Lung (tissue), 16 donors: Measurements from ENCODE around the gene CCDC201. TPM values are rescaled to one million over a fixed set of nuclear protein-coding genes. Genes with fewer than 3 reads are reported as not detected.
A peak's percentile ranks its signal among the peaks of the same experiment; 100 is the strongest.

Experiments
- ATAC-seq: fragments of 200-7000 bp; cut with Tn5 transposase; one replicate; pipeline ENCODE4 v1.9.1; 2020; ENCODE audit warnings: moderate number of reproducible peaks; ENCODE audit not compliant: insufficient read depth, low FRiP score
- DNase-seq, 3 donors: peaks; one replicate each; pipeline ENCODE4 v3.0.0-alpha.2; 2013 to 2017
- H3K27ac ChIP-seq, 2 donors: one replicate each; pipeline ENCODE4 v1.5.1; 2013; ENCODE audit warnings: mild to moderate bottlenecking in 2 of 2, moderate library complexity in 2 of 2, control low read depth in 1 of 2, inconsistent platforms in 1 of 2, low read depth in 1 of 2, low read length in 1 of 2
- H3K27me3 ChIP-seq, 3 donors: one replicate each; pipeline ENCODE4 v1.5.1; 2013; ENCODE audit warnings: low read length in 2 of 3; ENCODE audit not compliant: control insufficient read depth in 3 of 3, insufficient read depth in 3 of 3
- H3K36me3 ChIP-seq, 4 donors: one replicate each; pipeline ENCODE4 v1.5.1; 2013; ENCODE audit warnings: low read length in 4 of 4, mild to moderate bottlenecking in 1 of 4, moderate library complexity in 1 of 4; ENCODE audit not compliant: control insufficient read depth in 4 of 4, insufficient read depth in 4 of 4
- H3K4me1 ChIP-seq, 5 donors: one replicate each; pipeline ENCODE4 v1.5.1; 2013; ENCODE audit warnings: low read length in 5 of 5, mild to moderate bottlenecking in 2 of 5, moderate library complexity in 1 of 5; ENCODE audit not compliant: control insufficient read depth in 5 of 5, insufficient read depth in 5 of 5
- H3K4me3 ChIP-seq: one replicate; pipeline ENCODE4 v1.5.1; 2013; ENCODE audit warnings: mild to moderate bottlenecking, control low read depth, moderate library complexity
- H3K9ac ChIP-seq, 2 donors: one replicate each; pipeline ENCODE4 v1.5.1; 2013; ENCODE audit warnings: low read length in 2 of 2, control low read depth in 1 of 2; ENCODE audit not compliant: insufficient read depth in 1 of 2
- H3K9me3 ChIP-seq, 4 donors: one replicate each; pipeline ENCODE4 v1.5.1; 2013; ENCODE audit warnings: low read length in 3 of 4, mild to moderate bottlenecking in 1 of 4, moderate library complexity in 1 of 4; ENCODE audit not compliant: control insufficient read depth in 4 of 4, insufficient read depth in 3 of 4
- WGBS, 2 donors: extraction: QIAGEN DNeasy Blood & Tissue Kit; methylation state at CpG; one replicate each; pipeline ENCODE4 v1.1.7; 2013; 5-methylcytosine and 5-hydroxymethylcytosine counted together
- long read RNA-seq, 5 donors: transcript quantifications; one replicate each; lab custom pipeline, GENCODE V29; 2026
- polyA plus RNA-seq, 2 donors: library from polyadenylated mRNA; stranded (reverse); fragments of 200-250 nt; gene quantifications; one replicate each; pipeline ENCODE4 v1.2.1, GENCODE V29; 2013
- total RNA-seq, 2 donors: library from RNA; depleted of rRNA in 1 of 2; stranded (reverse); fragments of >200 nt in 1 of 2; gene quantifications; one replicate each; pipeline ENCODE4 v1.2.1, GENCODE V29; 2014 to 2021
- TF ChIP-seq, protein P1 (sequence below): IDR thresholded peaks from 2 replicates; pipeline ENCODE4 v1.5.1; 2012; ENCODE audit warnings: mild to moderate bottlenecking; ENCODE audit errors: control extremely low read depth, extremely low read depth
- donor health status: control.
- donor health status: control.
- donor health status: Bipolar disorder and iron deficiency.
- donor health status: healthy.
- donor health status: DM: yes; HTN: yes; CAD: no.

Gene CCDC201, protein sequence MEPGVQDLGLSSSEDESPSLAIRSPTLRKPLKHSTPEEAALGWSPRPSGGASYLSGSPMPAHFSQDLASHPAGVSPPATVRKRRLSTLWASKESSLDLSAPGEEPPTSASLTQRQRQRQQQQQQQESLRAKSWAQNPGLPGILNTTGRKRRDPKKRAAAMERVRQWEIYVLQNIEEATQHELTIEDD
- total RNA-seq = not detected
- polyA plus RNA-seq = not detected
- long read RNA-seq, donor 1 = 0 reads
- long read RNA-seq, donor 2 = 0 reads
- long read RNA-seq, donor 3 = 0 reads
- long read RNA-seq, donor 4 = 0 reads
- long read RNA-seq, donor 5 = 0 reads

DNA sequence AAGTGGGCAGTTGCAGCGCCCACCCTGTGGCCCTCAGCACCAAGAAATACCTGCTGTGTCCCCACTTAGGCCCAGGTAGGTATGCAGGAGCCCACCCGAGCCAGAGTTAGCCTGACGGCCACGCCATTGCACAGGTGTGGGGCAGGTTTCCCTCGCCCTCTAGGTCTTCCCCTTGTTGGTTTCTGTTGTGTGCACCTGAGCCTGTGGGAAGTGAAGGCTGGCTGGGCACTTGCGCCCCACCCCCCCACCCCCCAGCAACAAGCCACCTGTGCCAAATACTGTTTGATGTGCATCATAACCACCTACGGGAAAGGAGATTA, at the start of gene CCDC201:
Gene CCDC201 (minus strand): TSS at position 48 of the 320 bp plus-strand sequence. CDS start 75 bp downstream, outside the sequence.
- no peak for ATAC-seq
- Histone ChIP-seq H3K9me3 (peaks cover 0 to 6% (median 0%) of the 10 kb centered on the region in 4 donors), H3K4me1 (no peaks in the 10 kb centered on the region), H3K9ac (no peak within 1 kb of the TSS), H3K36me3 (no peaks in the 10 kb centered on the region), H3K27ac (no peak within 1 kb of the TSS), H3K27me3 (no peaks in the 10 kb centered on the region), H3K4me3 (no peak within 1 kb of the TSS)
- TF ChIP-seq, protein P1, sequence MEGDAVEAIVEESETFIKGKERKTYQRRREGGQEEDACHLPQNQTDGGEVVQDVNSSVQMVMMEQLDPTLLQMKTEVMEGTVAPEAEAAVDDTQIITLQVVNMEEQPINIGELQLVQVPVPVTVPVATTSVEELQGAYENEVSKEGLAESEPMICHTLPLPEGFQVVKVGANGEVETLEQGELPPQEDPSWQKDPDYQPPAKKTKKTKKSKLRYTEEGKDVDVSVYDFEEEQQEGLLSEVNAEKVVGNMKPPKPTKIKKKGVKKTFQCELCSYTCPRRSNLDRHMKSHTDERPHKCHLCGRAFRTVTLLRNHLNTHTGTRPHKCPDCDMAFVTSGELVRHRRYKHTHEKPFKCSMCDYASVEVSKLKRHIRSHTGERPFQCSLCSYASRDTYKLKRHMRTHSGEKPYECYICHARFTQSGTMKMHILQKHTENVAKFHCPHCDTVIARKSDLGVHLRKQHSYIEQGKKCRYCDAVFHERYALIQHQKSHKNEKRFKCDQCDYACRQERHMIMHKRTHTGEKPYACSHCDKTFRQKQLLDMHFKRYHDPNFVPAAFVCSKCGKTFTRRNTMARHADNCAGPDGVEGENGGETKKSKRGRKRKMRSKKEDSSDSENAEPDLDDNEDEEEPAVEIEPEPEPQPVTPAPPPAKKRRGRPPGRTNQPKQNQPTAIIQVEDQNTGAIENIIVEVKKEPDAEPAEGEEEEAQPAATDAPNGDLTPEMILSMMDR = no peak
- 85 to 95% methylated on average over 7 of the region's 7 CpGs for WGBS, 2 donors
- no peak for DNase-seq

DNA sequence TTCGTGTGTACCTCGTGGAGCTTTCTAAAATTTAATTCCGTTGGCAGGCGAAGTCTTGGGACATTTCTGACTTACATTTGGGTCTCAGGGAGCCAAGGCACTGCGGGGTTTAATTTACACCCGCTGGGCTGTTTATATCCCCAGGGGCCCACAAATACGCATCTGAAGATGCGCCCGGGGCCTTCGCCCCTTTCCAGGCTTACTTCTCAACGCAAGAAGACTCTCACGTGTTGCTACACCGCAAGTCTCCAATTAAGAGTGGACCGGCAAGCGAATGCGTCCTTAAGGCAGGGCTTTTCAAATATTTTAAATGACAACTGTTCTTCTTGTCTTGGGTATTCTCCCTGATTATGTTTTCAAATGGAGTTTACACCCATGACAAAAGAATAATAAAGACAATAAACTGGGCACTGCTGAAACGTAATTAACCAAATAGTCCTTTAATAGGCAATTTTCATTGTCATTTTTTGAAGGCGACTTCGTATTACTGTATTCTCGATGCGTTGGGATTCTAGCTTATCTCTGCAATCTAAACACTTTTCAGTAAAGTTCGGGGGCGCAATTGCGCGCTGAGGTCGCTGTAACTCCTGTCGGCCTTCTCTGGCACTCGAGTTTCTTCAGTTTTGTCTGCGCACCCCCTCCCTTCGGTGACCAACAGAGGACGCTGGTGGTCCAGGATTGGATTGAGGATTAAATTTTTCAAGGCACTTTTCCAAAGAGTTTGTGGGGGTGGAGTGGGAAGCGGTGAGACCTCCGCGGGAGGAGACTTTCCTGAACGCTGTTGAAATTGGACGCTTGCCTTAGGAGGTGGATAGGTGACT, 49.0 kb upstream of the CCDC201 start:
- ATAC-seq (no peak), DNase-seq (peak; percentile 87 to 90 (median 90))
- Histone ChIP-seq H3K36me3 (no peaks in the 10 kb centered on the region), H3K4me1 (peaks cover 2 to 54% (median 15%) of the 10 kb centered on the region in 5 donors), H3K27ac (peak overlapping the region in 1 of 2 donors; percentile 51), H3K4me3 (no peak overlapping the region), H3K9ac (peak overlapping the region in 1 of 2 donors; percentile 64), H3K27me3 (peaks cover 4 to 22% (median 9%) of the 10 kb centered on the region in 3 donors), H3K9me3 (no peaks in the 10 kb centered on the region)
- TF ChIP-seq, protein P1 = no peak
- 4 to 5% methylated on average over 36 of the region's 36 CpGs for WGBS, 2 donors

DNA sequence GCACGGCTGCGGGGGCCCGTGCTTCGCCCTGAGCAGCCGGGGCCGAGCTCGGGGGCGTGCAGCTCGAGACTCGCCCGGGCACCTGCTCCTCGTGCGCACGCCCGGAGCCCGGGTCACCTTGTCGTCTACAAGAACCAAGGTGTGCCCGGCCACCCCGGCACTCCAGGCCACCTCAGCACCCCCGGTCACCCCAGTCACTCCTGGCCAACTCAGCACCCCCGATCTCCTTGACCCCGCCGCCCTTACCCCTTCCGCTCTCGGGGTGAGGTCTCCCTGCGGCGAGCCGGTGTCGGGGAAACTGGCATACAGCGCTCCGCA, 48.5 kb upstream of the CCDC201 start:
- Histone ChIP-seq H3K9me3 (no peaks in the 10 kb centered on the region), H3K36me3 (no peaks in the 10 kb centered on the region), H3K27ac (no peak overlapping the region), H3K27me3 (peaks cover 4 to 22% (median 9%) of the 10 kb centered on the region in 3 donors), H3K4me3 (no peak overlapping the region), H3K9ac (no peak overlapping the region), H3K4me1 (peaks cover 2 to 54% (median 15%) of the 10 kb centered on the region in 5 donors)
- TF ChIP-seq, protein P1 = no peak
- no peak for DNase-seq
- WGBS, 2 donors = 2 to 3% methylated on average over 29 to 31 of the region's 31 CpGs
- no peak for ATAC-seq
